DMS 273 treated with DMSO at 0.1 percent for 48 hours (cell line): ENCODE measurements around the gene ZNF197.
"Not testable (repeated sequence)": the region's sequence is repeated elsewhere in the genome, so short reads cannot be mapped to it uniquely, and the experiment has no call there.

Experiments
- DNase-seq: peaks from one replicate; lab custom pipeline; 2025; lab: John Stamatoyannopoulos, UW

The ZNF197 gene

DNA sequence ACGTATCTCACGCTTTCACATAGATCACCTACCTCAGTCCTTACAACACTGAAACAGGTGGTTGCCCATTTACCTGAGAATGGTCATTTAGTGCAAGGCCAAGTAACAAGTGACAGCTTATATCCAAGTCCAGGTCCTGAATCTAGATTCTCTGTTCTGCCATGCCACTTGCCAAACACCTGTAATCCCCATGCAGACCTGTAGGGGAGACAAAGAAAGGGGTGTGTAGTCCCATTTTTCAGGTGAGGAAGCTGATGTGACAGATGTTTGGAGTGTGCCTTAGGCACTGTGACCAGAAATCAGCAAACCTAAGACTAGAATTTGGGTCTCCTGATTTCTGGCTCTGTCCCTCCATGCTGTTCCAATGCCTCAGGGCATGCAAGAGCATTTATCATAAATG, 36.4 kb downstream of the ZNF197 start:
- no peak for DNase-seq

DNA sequence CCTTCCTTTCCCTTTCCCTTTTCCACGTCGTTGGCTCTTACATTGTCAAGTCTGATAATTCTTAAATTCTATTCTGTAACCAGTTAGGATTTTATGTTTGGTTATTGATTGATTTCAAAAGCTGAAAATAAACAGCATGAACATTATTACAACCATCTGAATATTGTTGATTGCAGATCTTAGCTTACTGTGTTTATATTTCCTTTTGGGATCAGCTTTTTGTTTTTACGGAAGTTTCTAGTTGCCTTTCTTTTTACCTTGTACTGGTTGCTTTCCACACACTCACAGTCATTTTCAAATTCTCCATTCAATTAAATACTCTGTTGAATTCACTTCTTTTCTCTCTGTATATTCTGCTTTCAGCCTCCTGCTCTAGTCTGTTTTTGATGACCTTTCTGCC, 40.3 kb downstream of the ZNF197 start:
- DNase-seq = no peak

DNA sequence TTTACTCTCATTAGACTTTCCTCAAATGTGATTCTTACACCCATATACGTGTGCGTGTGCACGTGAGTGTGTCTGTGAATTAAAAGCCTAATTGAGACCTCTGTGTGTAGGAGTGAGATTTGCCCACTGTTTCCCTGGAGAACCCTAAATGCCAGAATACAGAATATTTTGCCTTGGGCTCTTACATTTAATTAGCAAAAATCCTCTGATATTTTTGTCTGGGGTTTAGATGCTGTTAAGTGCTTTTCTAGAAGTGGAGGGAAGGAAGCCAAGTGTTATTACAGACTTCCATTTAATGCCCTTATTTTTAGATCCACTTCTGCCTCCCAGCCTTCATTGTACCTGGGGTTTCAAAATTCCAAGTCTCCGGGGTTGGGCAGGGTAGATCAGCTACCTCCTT, 41.5 kb downstream of the ZNF197 start:
- DNase-seq = no peak

DNA sequence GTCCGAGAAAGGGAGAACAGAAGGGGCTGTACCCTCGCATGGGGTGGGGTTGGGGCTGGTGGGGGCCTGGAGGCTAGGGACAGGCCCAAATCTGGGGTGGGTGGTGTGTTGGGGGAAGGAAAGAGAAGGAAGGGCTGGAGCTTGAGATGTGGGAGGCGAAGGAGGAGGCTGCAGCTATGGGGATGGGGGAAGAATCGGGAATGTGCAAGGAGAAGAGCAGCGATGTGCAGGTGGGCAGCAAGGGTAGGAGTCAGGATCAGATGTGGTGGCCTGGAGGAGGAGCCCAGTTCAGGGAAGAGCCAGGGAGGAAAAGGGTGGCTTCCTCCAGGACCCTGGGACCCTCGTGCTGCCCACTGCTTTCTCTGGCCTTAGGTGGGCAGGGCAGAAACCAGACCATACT, 44.9 kb downstream of the ZNF197 start:
- DNase-seq = no peak

DNA sequence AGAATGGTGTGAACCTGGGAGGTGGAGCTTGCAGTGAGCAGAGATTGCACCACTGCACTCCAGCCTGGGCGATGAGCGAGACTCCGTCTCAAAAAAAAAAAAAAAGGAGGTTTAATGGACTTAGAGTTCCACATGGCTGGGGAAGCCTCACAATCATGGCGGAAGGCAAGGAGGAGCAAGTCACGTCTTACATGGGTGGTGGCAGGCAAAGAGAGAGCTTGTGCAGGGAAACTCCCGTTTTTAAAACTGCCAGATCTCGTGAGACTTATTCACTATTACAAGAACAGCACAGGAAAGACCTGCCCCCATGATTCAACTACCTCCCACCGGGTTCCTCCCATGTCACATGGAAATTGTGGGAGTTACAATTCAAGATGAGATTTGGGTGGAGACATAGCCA, 48.6 kb downstream of the ZNF197 start:
- DNase-seq = not testable (repeated sequence)

DNA sequence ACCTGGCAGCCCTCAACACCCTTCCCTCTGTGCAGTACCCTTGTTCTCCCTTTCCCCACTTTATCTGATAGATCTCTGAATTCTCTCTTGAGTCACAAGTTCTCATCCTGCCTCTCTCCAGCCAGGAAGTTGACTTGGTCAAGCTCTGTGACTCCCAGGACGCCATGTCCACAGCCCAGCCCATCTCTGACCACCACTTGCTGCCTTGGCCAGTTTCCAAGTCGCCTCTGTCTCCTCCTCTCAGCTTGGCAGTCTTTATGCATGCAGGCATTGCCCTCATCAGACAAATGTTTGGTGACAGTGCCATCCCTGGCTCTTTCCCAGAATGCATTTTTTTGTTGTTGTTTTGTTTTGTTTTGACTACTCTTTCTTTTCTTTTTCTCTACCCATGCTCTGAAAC, 49.4 kb downstream of the ZNF197 start:
- DNase-seq = no peak

DNA sequence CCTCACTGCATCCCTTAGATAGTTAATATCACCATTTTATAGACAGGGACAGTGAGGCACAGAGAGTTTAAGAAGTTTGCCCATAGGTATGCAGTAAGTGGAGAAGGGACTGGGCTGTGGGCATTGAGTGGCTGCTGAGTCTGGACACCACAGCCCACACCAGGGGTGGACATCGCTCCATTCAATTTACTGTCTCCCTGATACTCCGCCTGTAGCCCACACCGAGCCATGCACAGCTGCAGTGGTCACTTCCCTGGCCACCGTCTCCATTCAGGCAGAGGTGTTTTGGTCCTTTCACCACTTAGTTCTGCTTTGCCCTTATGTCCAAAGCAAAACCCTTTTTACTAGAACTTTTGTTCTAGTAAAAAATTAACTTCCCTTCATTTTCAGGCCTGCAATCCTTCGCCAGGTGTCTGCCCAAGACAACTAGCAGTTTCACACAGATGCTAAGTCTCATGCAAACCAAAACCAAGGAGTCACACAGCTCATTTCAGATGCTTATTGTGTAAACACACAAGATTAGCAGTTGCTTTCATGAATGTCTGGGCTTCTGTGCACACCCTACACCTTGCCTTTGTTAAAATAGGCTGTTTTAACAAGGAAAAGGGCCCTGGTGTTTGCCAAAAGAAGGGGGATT, 53.8 kb downstream of the ZNF197 start:
- DNase-seq = no peak

DNA sequence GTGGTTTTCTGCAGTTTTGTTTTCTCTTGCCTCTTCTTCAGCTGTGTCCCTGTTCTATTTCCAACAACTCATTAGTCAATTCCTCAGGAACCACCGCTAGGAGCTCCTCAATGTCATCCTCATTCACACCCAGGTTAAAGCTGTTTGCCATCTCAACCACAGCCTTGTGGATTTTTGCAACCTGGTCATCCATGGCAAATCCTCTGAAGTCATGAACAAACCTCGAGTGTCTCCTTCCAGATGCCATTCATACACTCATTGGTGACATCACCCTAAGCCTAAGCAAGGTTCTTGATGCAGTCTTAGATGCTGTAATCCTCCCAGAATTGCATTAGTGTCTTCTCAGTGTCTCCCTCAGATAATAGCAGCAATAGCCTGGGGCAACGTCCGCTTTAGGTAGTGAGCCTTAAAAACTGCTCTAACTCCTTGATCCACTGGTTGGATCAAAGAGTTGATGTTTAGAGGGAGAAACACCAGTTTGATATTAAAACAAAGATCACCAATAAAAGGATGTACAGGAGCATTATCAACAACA, 56.2 kb downstream of the ZNF197 start:
- DNase-seq = no peak

DNA sequence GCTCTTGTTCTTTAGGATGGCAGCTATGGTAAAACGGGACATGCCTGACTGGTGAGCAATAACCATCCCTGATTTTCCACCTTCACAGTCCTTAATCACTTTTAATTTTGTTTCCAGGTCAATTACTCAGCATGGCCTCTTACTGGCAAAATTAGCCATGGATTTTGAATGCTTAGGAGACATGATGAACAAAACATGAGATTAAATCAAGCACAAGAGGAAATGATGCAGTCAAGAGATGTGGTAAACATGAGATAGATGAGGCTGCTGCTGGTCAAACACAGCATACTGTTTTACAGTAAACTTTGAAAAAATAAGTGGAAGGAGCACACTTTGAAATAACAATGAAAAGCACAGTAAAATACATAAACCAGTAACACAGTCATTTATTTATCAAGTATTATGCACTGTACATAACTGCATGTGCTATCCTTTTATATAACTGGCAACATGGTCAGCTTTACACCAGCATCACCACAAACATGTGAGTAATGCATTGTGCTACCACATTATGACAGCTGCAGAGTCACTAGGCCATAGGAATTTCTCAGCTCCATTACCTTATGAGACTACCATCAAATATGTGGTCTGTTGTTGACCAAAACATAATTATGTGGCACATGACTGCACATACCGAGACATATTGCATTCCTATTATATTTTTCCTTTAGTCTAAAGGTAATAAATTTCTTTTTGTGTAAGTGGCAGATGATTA, 57.5 kb downstream of the ZNF197 start:
- DNase-seq = no peak

DNA sequence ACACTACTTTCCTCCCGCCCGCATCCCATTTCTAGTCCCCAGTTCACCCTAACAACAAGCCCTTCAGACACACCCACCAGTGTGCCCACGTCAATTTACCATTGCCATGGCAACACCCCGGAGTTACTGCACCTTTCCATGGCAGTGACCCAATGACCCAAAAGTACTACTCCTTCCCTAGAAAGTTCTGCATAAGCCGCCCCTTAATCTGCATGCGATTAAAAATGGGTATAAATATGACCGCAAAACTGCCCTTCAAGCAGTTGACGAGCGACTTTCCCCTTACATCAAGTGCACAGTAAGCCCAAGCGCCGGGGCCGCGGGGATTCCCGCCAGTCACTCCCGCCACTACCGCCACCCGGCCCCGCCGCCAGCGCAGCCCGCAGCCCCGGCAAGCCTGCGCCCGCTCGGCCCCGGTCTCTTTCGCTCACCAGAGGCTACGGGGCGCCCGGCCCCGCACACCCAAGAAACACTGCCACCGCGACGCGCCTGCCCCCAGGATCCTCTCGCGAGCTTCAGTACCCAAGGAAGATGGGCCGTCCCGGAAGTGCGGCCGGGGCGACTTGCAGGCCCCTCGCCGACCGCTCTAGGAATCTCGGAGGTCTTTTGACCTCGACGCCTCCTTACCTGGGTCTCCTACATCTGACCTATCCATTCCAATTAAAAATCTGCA, 60.4 kb downstream of the ZNF197 start:
- peak; percentile 31 for DNase-seq

DNA sequence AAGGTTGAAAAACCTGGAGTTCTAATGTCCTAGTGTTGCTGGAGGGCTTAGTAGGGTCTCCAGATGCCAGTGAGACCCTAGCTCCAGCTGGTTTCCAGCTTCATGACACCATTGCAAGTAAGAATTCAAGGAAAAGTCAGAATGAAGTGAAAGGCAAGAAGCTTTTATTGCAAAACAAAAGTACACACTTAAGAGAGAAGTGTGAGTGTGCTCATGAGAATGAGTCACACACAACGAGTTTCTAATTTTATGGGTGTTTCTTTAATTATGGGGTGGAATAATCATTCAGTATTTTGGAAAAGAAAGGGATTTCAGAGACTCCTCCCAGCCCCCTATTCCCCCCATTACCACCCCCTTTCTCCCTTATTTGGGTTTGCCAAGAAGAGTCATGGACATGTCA, 63.1 kb downstream of the ZNF197 start:
- DNase-seq = no peak
